Activated T-cell treated with anti-CD3 and anti-CD28 coated beads, Interleukin-2, amount 50 U/mL, for 48 hours (primary cell): ENCODE measurements around the gene RBCK1.
"Not testable (repeated sequence)": the region's sequence is repeated elsewhere in the genome, so short reads cannot be mapped to it uniquely, and the experiment has no call there.

Experiments
- DNase-seq, 2 experiments: peaks; one replicate each; pipeline ENCODE4 v3.0.0-alpha.2; 2020

Gene RBCK1

GRCh38 chr20:475463-476357 lies 67.6 kb downstream of the RBCK1 start:
- no peak for DNase-seq

- DNase-seq = not testable (repeated sequence)
Measured at GRCh38 chr20:476561-477249, 68.6 kb downstream of the RBCK1 start.

GRCh38 chr20:478010-478948 lies 70.2 kb downstream of the RBCK1 start:
- no peak for DNase-seq

- no peak for DNase-seq
Measured at GRCh38 chr20:478949-479429, 70.9 kb downstream of the RBCK1 start.

- DNase-seq = no peak
Measured at GRCh38 chr20:479487-479886, 71.4 kb downstream of the RBCK1 start.

GRCh38 chr20:480044-480443 lies 71.9 kb downstream of the RBCK1 start:
- no peak for DNase-seq

GRCh38 chr20:481167-481566 lies 73.1 kb downstream of the RBCK1 start:
- DNase-seq = no peak
